DND-41 (cell line): Measurements from ENCODE around the gene SEMA3E.

Source experiments
- ATAC-seq: fragments of 200-7000 bp; cut with Tn5 transposase; 3 replicates; pipeline ENCODE4 v1.9.1; 2021; ENCODE audit warnings: low read depth; ENCODE audit not compliant: insufficient read depth
- DNase-seq: peaks from one replicate; pipeline ENCODE4 v3.0.0-alpha.2; 2020
- H2AFZ ChIP-seq: 2 replicates; pipeline ENCODE4 v1.6.0; 2012; ENCODE audit warnings: low read depth, low read length
- H3K27ac ChIP-seq: 2 replicates; pipeline ENCODE4 v1.5.1; 2012; ENCODE audit warnings: low read length, inconsistent platforms
- H3K27me3 ChIP-seq: fragments of 200-600 bp; sonication (generic); 2 replicates; pipeline ENCODE4 v1.6.0; 2012; ENCODE audit warnings: low read length, mild to moderate bottlenecking, inconsistent platforms; ENCODE audit not compliant: insufficient read depth, poor library complexity
- H3K36me3 ChIP-seq: 2 replicates; pipeline ENCODE4 v1.5.1; 2012; ENCODE audit warnings: low read length, inconsistent platforms; ENCODE audit not compliant: insufficient read depth
- H3K4me1 ChIP-seq: 2 replicates; pipeline ENCODE4 v1.5.1; 2012; ENCODE audit warnings: mild to moderate bottlenecking, low read length; ENCODE audit not compliant: insufficient read depth
- H3K4me2 ChIP-seq: 2 replicates; pipeline ENCODE4 v1.6.0; 2012; ENCODE audit warnings: mild to moderate bottlenecking, moderate library complexity, low read length, inconsistent platforms; ENCODE audit not compliant: insufficient read depth
- H3K4me3 ChIP-seq, 2 experiments: fragments of 200-600 bp in 1 of 2; shearing (Covaris generic) in 1 of 2; 2 replicates each; pipeline ENCODE4 v1.5.1; 2012 to 2016; ENCODE audit warnings: inconsistent platforms in 2 of 2, low read length in 2 of 2, mild to moderate bottlenecking in 2 of 2, low read depth in 1 of 2, moderate library complexity in 1 of 2
- H3K79me2 ChIP-seq: 2 replicates; pipeline ENCODE4 v1.6.0; 2012; ENCODE audit warnings: low read length, inconsistent platforms; ENCODE audit not compliant: insufficient read depth
- H3K9ac ChIP-seq: 2 replicates; pipeline ENCODE4 v1.6.0; 2012; ENCODE audit warnings: low read depth, mild to moderate bottlenecking, inconsistent platforms, low read length, moderate library complexity
- H3K9me3 ChIP-seq: 2 replicates; pipeline ENCODE4 v1.5.1; 2012; ENCODE audit warnings: low read length, moderate library complexity, mild to moderate bottlenecking, inconsistent platforms; ENCODE audit not compliant: insufficient read depth, severe bottlenecking
- H4K20me1 ChIP-seq: 2 replicates; pipeline ENCODE4 v1.6.0; 2012; ENCODE audit warnings: low read length; ENCODE audit not compliant: insufficient read depth
- EZH2 ChIP-seq: IDR thresholded peaks from 3 replicates; pipeline ENCODE4 v1.6.1; 2012; ENCODE audit warnings: borderline replicate concordance, low read depth, mild to moderate bottlenecking, moderate library complexity, low read length, inconsistent platforms; ENCODE audit not compliant: severe bottlenecking
- TF ChIP-seq, protein P1 (sequence below): IDR thresholded peaks from 2 replicates; pipeline ENCODE4 v1.5.1; 2012; ENCODE audit warnings: borderline replicate concordance, low read length, moderate library complexity, mild to moderate bottlenecking; ENCODE audit not compliant: poor library complexity, severe bottlenecking; ENCODE audit errors: extremely low read depth

The SEMA3E gene

DNA sequence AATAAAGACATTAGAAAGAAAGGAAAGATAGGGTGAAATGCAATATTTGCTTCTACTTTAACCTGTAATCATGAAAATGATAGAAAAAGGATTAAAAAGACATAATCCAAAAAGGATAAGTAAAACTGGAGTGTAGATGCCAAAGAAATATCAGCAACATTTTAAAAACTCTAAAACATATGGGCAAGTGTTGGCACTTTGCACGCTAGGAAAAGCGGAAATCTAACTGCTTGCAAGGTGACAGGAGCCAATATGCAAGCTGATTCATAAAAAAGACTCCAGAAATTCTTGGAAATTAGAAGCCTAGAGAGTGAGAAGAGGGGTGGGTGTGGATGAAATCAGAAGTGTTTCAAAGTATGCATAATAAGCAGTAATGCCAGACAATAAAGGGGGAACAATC is 161.1 kb downstream of the SEMA3E start:
- no peak overlapping the region for H2AFZ ChIP-seq
- no peak overlapping the region for H3K4me3 ChIP-seq
- no peak overlapping the region for H3K9ac ChIP-seq
- H4K20me1 ChIP-seq: no peaks in the 10 kb centered on the region
- H3K9me3 ChIP-seq: no peaks in the 10 kb centered on the region
- H3K36me3 ChIP-seq: no peaks in the 10 kb centered on the region
- DNase-seq (no peak), ATAC-seq (no peak)
- TF ChIP-seq, protein P1, sequence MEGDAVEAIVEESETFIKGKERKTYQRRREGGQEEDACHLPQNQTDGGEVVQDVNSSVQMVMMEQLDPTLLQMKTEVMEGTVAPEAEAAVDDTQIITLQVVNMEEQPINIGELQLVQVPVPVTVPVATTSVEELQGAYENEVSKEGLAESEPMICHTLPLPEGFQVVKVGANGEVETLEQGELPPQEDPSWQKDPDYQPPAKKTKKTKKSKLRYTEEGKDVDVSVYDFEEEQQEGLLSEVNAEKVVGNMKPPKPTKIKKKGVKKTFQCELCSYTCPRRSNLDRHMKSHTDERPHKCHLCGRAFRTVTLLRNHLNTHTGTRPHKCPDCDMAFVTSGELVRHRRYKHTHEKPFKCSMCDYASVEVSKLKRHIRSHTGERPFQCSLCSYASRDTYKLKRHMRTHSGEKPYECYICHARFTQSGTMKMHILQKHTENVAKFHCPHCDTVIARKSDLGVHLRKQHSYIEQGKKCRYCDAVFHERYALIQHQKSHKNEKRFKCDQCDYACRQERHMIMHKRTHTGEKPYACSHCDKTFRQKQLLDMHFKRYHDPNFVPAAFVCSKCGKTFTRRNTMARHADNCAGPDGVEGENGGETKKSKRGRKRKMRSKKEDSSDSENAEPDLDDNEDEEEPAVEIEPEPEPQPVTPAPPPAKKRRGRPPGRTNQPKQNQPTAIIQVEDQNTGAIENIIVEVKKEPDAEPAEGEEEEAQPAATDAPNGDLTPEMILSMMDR: no peak
- no peak for TF ChIP-seq EZH2
- no peak overlapping the region for H3K4me2 ChIP-seq
- no peak overlapping the region for H3K27ac ChIP-seq
- no peaks in the 10 kb centered on the region for H3K79me2 ChIP-seq
- H3K4me1 ChIP-seq: no peaks in the 10 kb centered on the region
- H3K27me3 ChIP-seq: no peaks in the 10 kb centered on the region

DNA sequence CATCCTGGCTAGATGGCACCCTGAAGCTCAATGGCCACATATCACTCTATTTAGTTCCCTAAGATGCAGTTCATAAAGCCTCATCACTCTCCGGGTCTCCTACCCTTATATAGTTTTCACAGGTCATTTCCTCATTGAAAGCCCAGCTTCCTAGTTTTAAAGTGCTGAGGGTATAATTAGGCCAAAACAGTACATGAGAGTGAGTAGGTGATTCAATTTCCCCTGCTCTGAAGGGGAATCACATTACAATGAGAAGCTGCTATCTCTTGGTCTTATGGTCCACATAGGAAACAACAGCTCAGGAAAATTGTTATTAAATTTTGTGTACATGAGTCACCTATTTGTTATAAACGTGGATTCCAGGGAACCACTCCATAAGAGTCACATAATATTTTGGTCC is 162.0 kb downstream of the SEMA3E start:
- Histone ChIP-seq H3K27ac (no peak overlapping the region), H3K27me3 (no peaks in the 10 kb centered on the region), H3K9me3 (no peaks in the 10 kb centered on the region), H3K79me2 (no peaks in the 10 kb centered on the region), H4K20me1 (no peaks in the 10 kb centered on the region), H3K4me2 (no peak overlapping the region), H2AFZ (no peak overlapping the region), H3K4me1 (no peaks in the 10 kb centered on the region), H3K9ac (no peak overlapping the region), H3K36me3 (no peaks in the 10 kb centered on the region), H3K4me3 (no peak overlapping the region)
- TF ChIP-seq, protein P1: no peak
- no peak for TF ChIP-seq EZH2
- no peak for ATAC-seq
- DNase-seq: no peak

DNA sequence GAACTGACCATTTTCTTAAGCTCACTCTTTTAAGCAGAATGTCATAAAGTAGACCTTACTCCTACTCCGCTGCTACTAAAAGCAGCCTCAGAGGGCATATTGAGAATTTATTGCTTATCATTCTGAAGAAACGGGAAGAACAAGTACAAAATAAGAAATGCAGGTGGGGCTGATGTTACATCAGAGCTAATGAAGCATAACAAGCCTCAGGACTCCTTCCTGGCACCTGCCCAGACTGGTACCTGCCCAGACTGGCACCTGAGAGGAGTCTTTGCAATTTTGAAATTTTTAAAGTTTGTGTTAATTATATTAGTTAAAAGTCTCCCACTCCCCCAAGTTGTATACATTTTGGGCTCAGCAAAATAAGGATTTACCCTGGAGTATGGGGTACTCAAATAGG is 162.4 kb downstream of the SEMA3E start:
- H3K36me3 ChIP-seq: no peaks in the 10 kb centered on the region
- no peak overlapping the region for H3K9ac ChIP-seq
- no peaks in the 10 kb centered on the region for H3K4me1 ChIP-seq
- H4K20me1 ChIP-seq: no peaks in the 10 kb centered on the region
- no peaks in the 10 kb centered on the region for H3K9me3 ChIP-seq
- H3K4me3 ChIP-seq: no peak overlapping the region
- no peaks in the 10 kb centered on the region for H3K79me2 ChIP-seq
- H3K27ac ChIP-seq: no peak overlapping the region
- TF ChIP-seq, protein P1: no peak
- TF ChIP-seq EZH2: no peak
- DNase-seq (no peak), ATAC-seq (no peak)
- H3K4me2 ChIP-seq: no peak overlapping the region
- no peak overlapping the region for H2AFZ ChIP-seq
- H3K27me3 ChIP-seq: no peaks in the 10 kb centered on the region

DNA sequence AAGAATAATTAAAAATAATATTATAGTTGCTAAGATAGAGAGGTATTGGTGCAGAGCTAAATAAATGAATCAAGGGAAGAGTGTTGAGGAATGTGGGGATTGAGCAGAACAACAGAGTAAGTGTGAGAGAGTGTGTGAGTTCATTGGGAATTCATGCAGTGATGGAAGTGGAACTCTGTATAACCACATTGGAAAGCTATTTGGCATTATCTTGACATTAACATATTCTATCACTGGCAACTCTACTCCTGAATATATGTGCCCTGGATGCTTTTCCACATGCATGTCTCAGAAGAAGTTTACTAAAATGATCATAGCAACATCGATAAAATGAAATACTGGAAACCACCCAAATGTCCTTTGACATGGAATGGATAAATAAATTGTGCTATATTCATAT is 164.1 kb downstream of the SEMA3E start:
- H3K36me3 ChIP-seq: no peaks in the 10 kb centered on the region
- H3K4me3 ChIP-seq: no peak overlapping the region
- H3K9ac ChIP-seq: no peak overlapping the region
- DNase-seq (no peak), ATAC-seq (no peak)
- no peaks in the 10 kb centered on the region for H3K79me2 ChIP-seq
- H3K4me1 ChIP-seq: no peaks in the 10 kb centered on the region
- TF ChIP-seq, protein P1: no peak
- TF ChIP-seq EZH2: no peak
- no peaks in the 10 kb centered on the region for H3K27me3 ChIP-seq
- H3K4me2 ChIP-seq: no peak overlapping the region
- no peaks in the 10 kb centered on the region for H4K20me1 ChIP-seq
- H2AFZ ChIP-seq: no peak overlapping the region
- H3K27ac ChIP-seq: no peak overlapping the region
- no peaks in the 10 kb centered on the region for H3K9me3 ChIP-seq
